A549 (cell line): ENCODE data around the gene PNP.

Experiments
- MAFK ChIP-seq: fragments of 450-650 bp; IDR thresholded peaks from 2 replicates; pipeline ENCODE4 v1.6.1; 2014; ENCODE audit not compliant: partially characterized antibody
- USF2 ChIP-seq: fragments of 450-650 bp; IDR thresholded peaks from 2 replicates; pipeline ENCODE4 v1.6.1; 2014; ENCODE audit warnings: antibody characterized with exemption

GRCh38 chr14:20419419-20419818, 49.8 kb upstream of the PNP start:
- TF ChIP-seq USF2 (no peak), MAFK (no peak)
